GM12892 (cell line): Measurements from ENCODE around the gene GREM2. TPM values are rescaled to one million over a fixed set of nuclear protein-coding genes. Genes with fewer than 3 reads are reported as not detected.

ENCODE experiments used
- DNase-seq: peaks from one replicate; pipeline ENCODE4 v3.0.0; 2011; ENCODE audit not compliant: insufficient read length
- FAIRE-seq: peaks from 2 replicates; lab custom pipeline; 2011; peaks lifted over from hg19 to GRCh38; lab: Jason Lieb, UNC
- POLR2A ChIP-seq: IDR thresholded peaks from 2 replicates; pipeline ENCODE4 v1.6.1; 2011; ENCODE audit warnings: low read depth, low read length, control low read depth
- POLR2AphosphoS5 ChIP-seq: IDR thresholded peaks from 2 replicates; pipeline ENCODE4 v1.6.1; 2011; ENCODE audit warnings: low read depth, low read length, control low read depth
- TAF1 ChIP-seq: IDR thresholded peaks from 2 replicates; pipeline ENCODE4 v1.6.1; 2011; ENCODE audit warnings: low read depth, mild to moderate bottlenecking, control low read depth, low read length, borderline replicate concordance
- polyA plus RNA-seq: library from polyadenylated mRNA; unstranded; fragments of >200 nt; gene quantifications from one replicate; pipeline ENCODE4 v1.2.1, GENCODE V29; 2012; ENCODE audit warnings: missing spikeins, inconsistent platforms; ENCODE audit not compliant: missing spikeins

GREM2 gene
- polyA plus RNA-seq, result not detected

- DNase-seq (peak; percentile 7), FAIRE-seq (no peak)
Observed at GRCh38 chr1:240611619-240612480, at the start of gene GREM2. Gene GREM2, minus strand, starts transcription at chr1:240612155. Its CDS starts 118,680 bp downstream, at chr1:240493475.

GRCh38 chr1:240658312-240658960, 46.5 kb upstream of the GREM2 start:
- DNase-seq (no peak), FAIRE-seq (no peak)
- no peak for TF ChIP-seq POLR2AphosphoS5

More at GRCh38 chr1:240611619-240612480, at the start of gene GREM2:
- no peak for TF ChIP-seq POLR2AphosphoS5
- no peak for TF ChIP-seq POLR2A
- no peak for TF ChIP-seq TAF1

- DNase-seq (no peak), FAIRE-seq (no peak)
- TF ChIP-seq POLR2A (no peak), TAF1 (no peak), POLR2AphosphoS5 (no peak)
Observed at GRCh38 chr1:240656531-240656930, 44.6 kb upstream of the GREM2 start.

DNA sequence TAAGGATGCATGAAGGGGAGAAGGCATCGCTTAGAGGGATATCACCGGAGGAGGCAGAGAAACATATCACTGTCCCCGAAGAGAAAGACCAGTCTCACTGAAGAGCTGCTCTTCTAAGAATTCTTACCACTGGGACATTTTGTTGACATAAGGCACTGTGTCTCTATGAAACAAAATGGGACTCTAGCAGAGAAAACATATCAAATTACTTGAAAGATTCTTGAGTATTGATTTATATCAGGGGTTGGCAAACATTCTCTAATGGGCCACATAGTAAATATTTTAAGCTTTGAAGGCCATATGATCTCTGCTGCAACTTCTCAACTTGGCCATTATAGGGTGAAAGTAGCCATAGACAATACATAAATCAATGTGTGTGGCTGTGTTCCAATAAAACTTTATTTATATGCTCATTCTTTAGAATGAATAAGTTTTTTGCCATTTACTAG, 41.0 kb upstream of the GREM2 start:
- TF ChIP-seq POLR2A, result no peak
- TF ChIP-seq TAF1, result no peak
- no peak for TF ChIP-seq POLR2AphosphoS5
- DNase-seq, result no peak
- FAIRE-seq, result no peak

DNA sequence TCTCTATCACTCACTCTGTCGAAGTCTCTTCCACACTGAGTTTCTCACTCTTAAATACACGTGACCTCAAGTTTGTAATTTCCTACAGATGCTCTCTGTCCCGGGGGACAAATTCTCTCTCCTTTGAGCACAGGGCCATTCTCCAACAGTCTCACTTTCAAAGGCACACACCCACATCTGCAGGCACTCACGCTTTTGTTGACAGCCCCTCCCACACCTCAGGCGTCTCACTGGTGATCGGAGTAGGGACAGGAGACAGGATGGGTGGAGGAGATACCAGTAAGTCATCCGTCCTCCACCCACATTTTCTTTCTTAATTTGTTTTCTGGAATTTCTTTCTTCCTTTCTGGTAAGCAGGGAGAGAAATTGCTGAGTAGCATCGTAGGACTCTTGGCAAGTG, 40.6 kb upstream of the GREM2 start:
- DNase-seq (no peak), FAIRE-seq (no peak)
- TF ChIP-seq POLR2A (no peak), POLR2AphosphoS5 (no peak)

GRCh38 chr1:240650877-240651276, 38.9 kb upstream of the GREM2 start:
- FAIRE-seq, result no peak
- no peak for TF ChIP-seq TAF1
- no peak for TF ChIP-seq POLR2AphosphoS5
- no peak for TF ChIP-seq POLR2A
- DNase-seq, result no peak

GRCh38 chr1:240649733-240650721, 38.1 kb upstream of the GREM2 start:
- FAIRE-seq (no peak), DNase-seq (no peak)
- no peak for TF ChIP-seq TAF1
- TF ChIP-seq POLR2AphosphoS5, result no peak
- no peak for TF ChIP-seq POLR2A

GRCh38 chr1:240646571-240647240, 34.8 kb upstream of the GREM2 start:
- no peak for TF ChIP-seq TAF1
- TF ChIP-seq POLR2AphosphoS5, result no peak
- TF ChIP-seq POLR2A, result no peak
- no peak for FAIRE-seq

DNA sequence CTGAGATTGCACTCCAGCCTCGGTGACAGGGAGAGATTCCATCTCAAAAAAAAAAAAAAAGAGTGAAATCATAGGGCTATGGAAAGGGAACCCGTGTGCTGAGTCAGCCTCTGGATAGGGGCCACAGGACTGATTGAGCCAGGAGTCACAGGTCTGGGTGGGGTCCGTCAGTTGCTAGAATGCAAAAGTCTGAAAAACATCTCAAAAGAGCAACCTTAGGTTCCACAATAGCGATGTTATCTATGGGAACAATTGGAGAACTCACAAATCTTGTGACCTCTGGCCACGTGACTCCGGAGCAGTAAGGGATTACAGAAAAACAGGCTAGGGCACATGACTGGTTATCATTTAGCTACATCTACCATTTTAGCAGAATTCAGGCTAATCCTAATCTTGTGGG, 32.8 kb upstream of the GREM2 start:
- TF ChIP-seq TAF1 (no peak), POLR2AphosphoS5 (no peak), POLR2A (no peak)
- no peak for DNase-seq
- no peak for FAIRE-seq

More at GRCh38 chr1:240646571-240647240, 34.8 kb upstream of the GREM2 start:
- no peak for DNase-seq

DNA sequence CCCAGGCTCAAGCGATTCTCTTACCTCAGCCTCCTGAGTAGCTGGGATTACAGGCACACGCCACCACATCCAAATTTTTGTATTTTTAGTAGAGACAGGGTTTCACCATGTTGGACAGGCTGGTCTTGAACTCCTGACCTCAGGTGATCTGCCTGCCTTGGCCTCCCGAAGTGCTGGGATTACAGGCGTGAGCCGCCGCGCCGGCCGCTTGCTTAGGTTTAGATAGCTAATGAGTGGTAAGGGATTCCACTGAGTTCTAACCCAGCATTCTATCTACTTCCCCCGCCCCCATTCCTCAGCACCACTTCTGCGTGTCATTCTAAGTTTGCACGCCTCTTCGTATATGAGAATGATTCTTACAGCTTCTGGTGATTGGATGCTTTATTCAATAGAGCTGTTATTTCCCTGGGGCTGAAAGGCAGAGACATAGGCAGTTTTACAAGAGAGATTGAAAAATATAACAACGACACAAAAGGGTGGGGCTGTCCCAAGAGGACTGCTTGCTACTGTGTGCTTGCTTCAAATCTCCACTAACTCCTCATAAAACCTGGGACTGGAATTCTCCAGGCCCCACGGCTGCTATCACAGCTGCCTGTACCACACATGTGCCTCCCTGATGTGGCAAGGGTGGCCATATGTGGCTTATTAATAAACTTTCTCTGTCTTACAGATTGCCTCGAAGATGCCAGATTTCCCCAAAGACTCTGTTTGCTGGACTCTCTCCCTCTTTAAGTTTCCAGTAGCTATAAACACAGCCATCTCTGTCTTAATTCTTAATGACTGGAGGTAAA, 23.7 kb upstream of the GREM2 start:
- no peak for DNase-seq
- no peak for FAIRE-seq

More for the DNA sequence above, 23.7 kb upstream of the GREM2 start:
- TF ChIP-seq TAF1 (no peak), POLR2A (no peak), POLR2AphosphoS5 (no peak)
